GM12892 (cell line): ENCODE data around the gene CNTN4.

Experiments
- POLR2A ChIP-seq: IDR thresholded peaks from 2 replicates; pipeline ENCODE4 v1.6.1; 2011; ENCODE audit warnings: low read depth, low read length, control low read depth
- POLR2AphosphoS5 ChIP-seq: IDR thresholded peaks from 2 replicates; pipeline ENCODE4 v1.6.1; 2011; ENCODE audit warnings: low read depth, low read length, control low read depth

DNA sequence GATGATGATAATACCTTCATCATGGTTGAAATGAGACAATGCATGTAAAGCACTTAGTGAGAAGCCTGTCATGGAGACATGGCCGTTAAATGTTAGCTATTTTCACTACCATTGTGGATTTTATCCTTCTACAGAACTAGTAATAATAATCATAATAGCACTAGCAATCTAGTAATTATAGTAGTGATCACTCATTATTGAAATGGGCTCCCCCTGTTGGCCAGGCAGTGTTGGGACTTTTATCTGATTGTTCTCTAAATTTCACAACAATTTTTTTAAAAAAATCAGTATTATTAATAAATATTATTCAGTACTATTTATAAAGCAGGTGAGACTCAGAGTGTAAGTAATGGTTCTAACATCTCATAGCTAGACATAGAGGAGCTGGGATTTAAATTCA lies 615.3 kb downstream of the CNTN4 start:
- no peak for TF ChIP-seq POLR2AphosphoS5
- TF ChIP-seq POLR2A = no peak
